Measurements from ENCODE around the gene UBTF. TPM values are rescaled to one million over a fixed set of nuclear protein-coding genes. Genes with fewer than 3 reads are reported as not detected.

Gene UBTF
- total and polyA plus RNA-seq, 2 donors (not counting 1 experiment from before 2014, with no cell fraction given) = 43.1 to 179 TPM

Small RNAs within 50 kb of the gene (small RNA-seq; reads per million reads assigned to genes)
- gene MIR6782 (ENCODE audit: insufficient read length, low read depth, low replicate concordance) = not detected

Other genes starting within 250 kb of the UBTF start
- gene NAGS, start 215.1 kb downstream of the UBTF start, total RNA-seq = 1.9 and 2.2 TPM in 2 replicates
- gene NAGS, start 215.1 kb downstream of the UBTF start, polyA plus RNA-seq = 0.42 and 0.66 TPM in 2 replicates
- 25.2 and 25.3 TPM in 2 replicates for gene TMEM101, start 204.7 kb downstream of the UBTF start, total RNA-seq
- gene TMEM101, start 204.7 kb downstream of the UBTF start, polyA plus RNA-seq = 15.4 and 16.3 TPM in 2 replicates
- 31.2 and 36.5 TPM in 2 replicates for gene LSM12, start 153.0 kb downstream of the UBTF start, total RNA-seq
- gene LSM12, start 153.0 kb downstream of the UBTF start, polyA plus RNA-seq = 16.0 and 16.8 TPM in 2 replicates
- 26.7 and 28.5 TPM in 2 replicates for gene G6PC3, start 148.9 kb downstream of the UBTF start, total RNA-seq
- gene G6PC3, start 148.9 kb downstream of the UBTF start, polyA plus RNA-seq = 20.0 and 24.3 TPM in 2 replicates
- gene HDAC5, start 96.0 kb downstream of the UBTF start, total RNA-seq = 104 and 113 TPM in 2 replicates
- gene HDAC5, start 96.0 kb downstream of the UBTF start, polyA plus RNA-seq = 99.8 and 107 TPM in 2 replicates
- 2.7 and 3.2 TPM in 2 replicates for gene HROB, start 77.7 kb downstream of the UBTF start, total RNA-seq
- gene HROB, start 77.7 kb downstream of the UBTF start, polyA plus RNA-seq = 1.0 TPM in 2 replicates
- not detected in 2 replicates for gene ASB16, start 49.0 kb downstream of the UBTF start, total RNA-seq
- gene ASB16, start 49.0 kb downstream of the UBTF start, polyA plus RNA-seq = not detected in 2 replicates
- gene TMUB2, start 32.7 kb downstream of the UBTF start, total RNA-seq = 50.9 and 52.3 TPM in 2 replicates
- 95.0 and 114 TPM in 2 replicates for gene TMUB2, start 32.7 kb downstream of the UBTF start, polyA plus RNA-seq
- 107 and 119 TPM in 2 replicates for gene ATXN7L3, start 19.8 kb downstream of the UBTF start, total RNA-seq
- 63.6 and 76.3 TPM in 2 replicates for gene ATXN7L3, start 19.8 kb downstream of the UBTF start, polyA plus RNA-seq
- 0.22 and 1.9 TPM in 2 replicates for gene SLC4A1, start 48.5 kb upstream of the UBTF start, total RNA-seq
- gene SLC4A1, start 48.5 kb upstream of the UBTF start, polyA plus RNA-seq = 0.09 TPM in 1 of 2 replicates, not detected in the other
- not detected in 2 replicates for gene RUNDC3A, start 88.9 kb upstream of the UBTF start, total RNA-seq
- 0.07 and 0.19 TPM in 2 replicates for gene RUNDC3A, start 88.9 kb upstream of the UBTF start, polyA plus RNA-seq
- gene SLC25A39, start 105.1 kb upstream of the UBTF start, total RNA-seq = 86.6 and 88.4 TPM in 2 replicates
- gene SLC25A39, start 105.1 kb upstream of the UBTF start, polyA plus RNA-seq = 142 and 160 TPM in 2 replicates
- gene GRN, start 125.6 kb upstream of the UBTF start, total RNA-seq = 185 and 187 TPM in 2 replicates
- gene GRN, start 125.6 kb upstream of the UBTF start, polyA plus RNA-seq = 144 and 226 TPM in 2 replicates
- gene FAM171A2, start 144.2 kb upstream of the UBTF start, total RNA-seq = 0.69 and 1.00 TPM in 2 replicates
- gene FAM171A2, start 144.2 kb upstream of the UBTF start, polyA plus RNA-seq = 0.13 and 0.18 TPM in 2 replicates
- 0.20 and 0.78 TPM in 2 replicates for gene ITGA2B, start 170.0 kb upstream of the UBTF start, total RNA-seq
- gene ITGA2B, start 170.0 kb upstream of the UBTF start, polyA plus RNA-seq = 0.15 and 1.3 TPM in 2 replicates

All from B cell (primary cell).